ENCODE measurements around the gene PEDS1. TPM values are rescaled to one million over a fixed set of nuclear protein-coding genes. Genes with fewer than 3 reads are reported as not detected.

Gene PEDS1
- total RNA-seq, 1 experiment from 2014 or later = 37.5 TPM

DNA sequence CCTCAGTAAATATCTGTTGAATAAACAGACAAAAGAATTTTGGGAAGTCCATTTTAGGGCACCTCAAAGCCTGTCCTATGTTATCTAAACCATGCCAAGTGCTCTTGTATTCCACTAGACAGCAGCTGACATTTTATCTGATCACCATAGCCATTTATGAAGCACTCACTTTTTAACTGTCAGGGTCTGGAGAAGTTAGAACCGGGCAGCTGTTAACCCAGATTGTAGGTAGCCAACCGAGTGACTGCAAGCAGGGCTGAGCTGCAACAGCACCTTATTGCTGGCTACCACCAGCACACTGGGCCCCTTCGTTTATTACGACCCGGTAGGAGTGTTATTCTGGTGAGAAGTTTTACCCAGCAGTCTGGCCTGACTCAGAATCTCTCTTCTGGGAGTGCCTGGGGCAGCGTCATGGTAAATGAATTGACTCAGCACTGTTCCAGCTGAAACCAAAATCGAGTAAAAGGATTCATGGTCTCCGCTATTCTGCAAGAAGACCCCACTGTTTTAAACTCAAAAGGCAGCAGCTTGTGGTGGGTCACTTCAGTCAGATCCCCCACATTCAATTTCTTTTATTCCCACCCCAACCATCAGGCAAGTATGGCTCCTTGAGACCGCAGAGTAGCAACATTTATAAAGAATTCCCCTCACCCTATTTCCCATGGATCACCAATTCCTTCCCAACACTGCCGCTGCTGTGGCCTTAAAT lies 42.2 kb downstream of the PEDS1 start:
- CTCF ChIA-PET = interaction anchor here (0.5 kb wide), 1 partner anchor 1177 kb away, joined by 7 read pairs; no protein-coding TSS in a partner anchor
- peak overlapping the region; percentile 77 for H3K27ac Mint-ChIP-seq (ENCODE audit: unreplicated experiment)

GRCh38 chr20:50110141-50111047 lies 43.1 kb downstream of the PEDS1 start:
- intact Hi-C loops (cut with micrococcal nuclease; ENCODE audit: unreplicated experiment) = no loop called here
- no peak for DNase-seq
- Mint-ChIP-seq H3K27me3 (ENCODE audit: unreplicated experiment) (no peaks in the 10 kb centered on the region), H3K27ac (ENCODE audit: unreplicated experiment) (peak overlapping the region; percentile 0), H3K9me3 (ENCODE audit: low read depth, unreplicated experiment) (no peaks in the 10 kb centered on the region), H3K36me3 (ENCODE audit: insufficient read depth, unreplicated experiment) (peaks cover 30% of the 10 kb centered on the region), H3K4me1 (ENCODE audit: low read depth, unreplicated experiment) (peaks cover 70% of the 10 kb centered on the region), H3K4me3 (ENCODE audit: low read depth, unreplicated experiment) (peak overlapping the region; percentile 93)
- CTCF ChIA-PET = no interaction called here
- BruUV-seq (replicated peaks) = no TSS peak
- TF ChIP-seq, protein P1, sequence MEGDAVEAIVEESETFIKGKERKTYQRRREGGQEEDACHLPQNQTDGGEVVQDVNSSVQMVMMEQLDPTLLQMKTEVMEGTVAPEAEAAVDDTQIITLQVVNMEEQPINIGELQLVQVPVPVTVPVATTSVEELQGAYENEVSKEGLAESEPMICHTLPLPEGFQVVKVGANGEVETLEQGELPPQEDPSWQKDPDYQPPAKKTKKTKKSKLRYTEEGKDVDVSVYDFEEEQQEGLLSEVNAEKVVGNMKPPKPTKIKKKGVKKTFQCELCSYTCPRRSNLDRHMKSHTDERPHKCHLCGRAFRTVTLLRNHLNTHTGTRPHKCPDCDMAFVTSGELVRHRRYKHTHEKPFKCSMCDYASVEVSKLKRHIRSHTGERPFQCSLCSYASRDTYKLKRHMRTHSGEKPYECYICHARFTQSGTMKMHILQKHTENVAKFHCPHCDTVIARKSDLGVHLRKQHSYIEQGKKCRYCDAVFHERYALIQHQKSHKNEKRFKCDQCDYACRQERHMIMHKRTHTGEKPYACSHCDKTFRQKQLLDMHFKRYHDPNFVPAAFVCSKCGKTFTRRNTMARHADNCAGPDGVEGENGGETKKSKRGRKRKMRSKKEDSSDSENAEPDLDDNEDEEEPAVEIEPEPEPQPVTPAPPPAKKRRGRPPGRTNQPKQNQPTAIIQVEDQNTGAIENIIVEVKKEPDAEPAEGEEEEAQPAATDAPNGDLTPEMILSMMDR (IDR thresholded peaks at IDR 0.05; ENCODE audit: unreplicated experiment) = no peak

More for the DNA sequence above, 42.2 kb downstream of the PEDS1 start:
- intact Hi-C loops (cut with micrococcal nuclease; ENCODE audit: unreplicated experiment) = no loop called here
- no peak for DNase-seq
- Mint-ChIP-seq H3K4me3 (ENCODE audit: low read depth, unreplicated experiment) (peak overlapping the region; percentile 93), H3K27me3 (ENCODE audit: unreplicated experiment) (no peaks in the 10 kb centered on the region), H3K4me1 (ENCODE audit: low read depth, unreplicated experiment) (peaks cover 79% of the 10 kb centered on the region), H3K9me3 (ENCODE audit: low read depth, unreplicated experiment) (no peaks in the 10 kb centered on the region), H3K36me3 (ENCODE audit: insufficient read depth, unreplicated experiment) (peaks cover 37% of the 10 kb centered on the region)
- TSS peak; percentile 21 for BruUV-seq (replicated peaks)
- TF ChIP-seq, protein P1 (IDR thresholded peaks at IDR 0.05; ENCODE audit: unreplicated experiment) = no peak

GRCh38 chr20:50108556-50109235 lies 44.8 kb downstream of the PEDS1 start:
- H3K36me3 Mint-ChIP-seq (ENCODE audit: insufficient read depth, unreplicated experiment) = peaks cover 27% of the 10 kb centered on the region
- TF ChIP-seq, protein P1 (IDR thresholded peaks at IDR 0.05; ENCODE audit: unreplicated experiment) = no peak
- no peaks in the 10 kb centered on the region for H3K9me3 Mint-ChIP-seq (ENCODE audit: low read depth, unreplicated experiment)
- no TSS peak for BruUV-seq (replicated peaks)
- no peak overlapping the region for H3K4me3 Mint-ChIP-seq (ENCODE audit: low read depth, unreplicated experiment)
- peaks cover 58% of the 10 kb centered on the region for H3K4me1 Mint-ChIP-seq (ENCODE audit: low read depth, unreplicated experiment)
- CTCF ChIA-PET = interaction anchor here (0.6 kb wide), 1 partner anchor 30 kb away, joined by 6 read pairs; no protein-coding TSS in a partner anchor
- intact Hi-C loops (cut with micrococcal nuclease; ENCODE audit: unreplicated experiment) = no loop called here
- H3K27me3 Mint-ChIP-seq (ENCODE audit: unreplicated experiment) = no peaks in the 10 kb centered on the region
- H3K27ac Mint-ChIP-seq (ENCODE audit: unreplicated experiment) = no peak overlapping the region
- no peak for DNase-seq

DNA sequence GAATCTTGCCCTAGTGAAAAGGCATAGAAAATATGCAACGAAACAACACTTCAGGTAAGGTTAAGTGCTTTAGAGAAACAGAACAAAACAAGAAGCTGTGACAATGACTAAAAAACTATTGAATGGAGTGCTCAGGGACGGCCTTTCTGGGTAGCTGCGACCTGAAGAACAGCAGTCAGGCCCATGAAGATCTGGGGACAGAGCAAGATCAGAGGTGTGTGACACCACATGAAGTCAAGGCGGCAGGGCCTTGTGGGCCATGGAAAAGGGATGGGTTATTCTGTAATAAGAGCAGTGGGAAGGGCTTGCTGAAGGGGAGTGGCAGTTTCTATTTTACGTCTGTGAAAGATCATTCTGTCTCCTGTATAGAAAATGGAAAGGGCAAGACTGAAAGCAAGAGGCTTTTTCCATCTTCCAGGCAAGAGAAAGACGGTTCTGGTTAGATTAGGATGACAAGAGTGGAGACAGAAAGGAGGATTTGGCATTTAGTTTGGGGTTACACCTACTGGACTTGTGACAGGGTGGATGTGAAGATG lies 45.7 kb downstream of the PEDS1 start:
- peaks cover 59% of the 10 kb centered on the region for H3K4me1 Mint-ChIP-seq (ENCODE audit: low read depth, unreplicated experiment)
- intact Hi-C loops (cut with micrococcal nuclease; ENCODE audit: unreplicated experiment) = no loop called here
- TF ChIP-seq, protein P1 (IDR thresholded peaks at IDR 0.05; ENCODE audit: unreplicated experiment) = no peak
- no peaks in the 10 kb centered on the region for H3K9me3 Mint-ChIP-seq (ENCODE audit: low read depth, unreplicated experiment)
- H3K36me3 Mint-ChIP-seq (ENCODE audit: insufficient read depth, unreplicated experiment) = peaks cover 26% of the 10 kb centered on the region
- H3K27ac Mint-ChIP-seq (ENCODE audit: unreplicated experiment) = peak overlapping the region; percentile 17
- H3K27me3 Mint-ChIP-seq (ENCODE audit: unreplicated experiment) = no peaks in the 10 kb centered on the region
- no TSS peak for BruUV-seq (replicated peaks)
- no peak for DNase-seq
- no peak overlapping the region for H3K4me3 Mint-ChIP-seq (ENCODE audit: low read depth, unreplicated experiment)
- CTCF ChIA-PET = no interaction called here
